Astrocyte of the cerebellum (primary cell): ENCODE data around the gene NUDT15.
A peak's percentile ranks its signal among the peaks of the same experiment; 100 is the strongest.

ENCODE experiments used
- DNase-seq: peaks from one replicate; pipeline ENCODE4 v3.0.0-alpha.2; 2011; ENCODE audit warnings: low read depth
- H3K4me3 ChIP-seq: 2 replicates; pipeline ENCODE4 v1.5.1; 2011; ENCODE audit warnings: mild to moderate bottlenecking, low read depth, low read length, moderate library complexity
- in situ Hi-C: cut with HindIII; loops from 2 replicates; pipeline ENCODE4 v1.10.0; 2017; ENCODE audit warnings: low sequenced_read_pairs
- TF ChIP-seq, protein P1 (sequence below): IDR thresholded peaks from 2 replicates; pipeline ENCODE4 v1.5.1; 2012; ENCODE audit warnings: low read length, low read depth, moderate library complexity, mild to moderate bottlenecking; ENCODE audit errors: missing control alignments

The NUDT15 gene

DNA sequence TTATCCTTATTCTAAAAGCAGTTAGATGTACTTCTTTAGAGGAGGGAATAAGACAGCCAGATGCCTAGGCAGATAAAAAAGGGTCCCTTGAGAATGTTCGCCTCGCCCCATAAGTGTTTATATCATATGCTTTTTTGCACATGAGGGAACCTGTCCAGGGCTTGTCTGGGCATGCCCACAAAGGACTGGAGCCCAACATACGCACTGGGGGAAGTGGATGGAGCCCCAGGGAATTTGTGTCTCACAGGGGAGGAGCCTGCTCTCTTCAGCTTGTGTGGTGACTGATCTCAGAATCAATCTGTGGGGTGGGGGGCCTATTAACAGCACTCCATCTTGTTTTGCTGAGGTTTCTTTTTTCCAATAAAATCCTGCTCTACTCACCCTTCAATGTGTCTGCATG, 34.8 kb downstream of the NUDT15 start:
- DNase-seq, result no peak
- in situ Hi-C loops, result no loop called here
- no peak overlapping the region for H3K4me3 ChIP-seq

DNA sequence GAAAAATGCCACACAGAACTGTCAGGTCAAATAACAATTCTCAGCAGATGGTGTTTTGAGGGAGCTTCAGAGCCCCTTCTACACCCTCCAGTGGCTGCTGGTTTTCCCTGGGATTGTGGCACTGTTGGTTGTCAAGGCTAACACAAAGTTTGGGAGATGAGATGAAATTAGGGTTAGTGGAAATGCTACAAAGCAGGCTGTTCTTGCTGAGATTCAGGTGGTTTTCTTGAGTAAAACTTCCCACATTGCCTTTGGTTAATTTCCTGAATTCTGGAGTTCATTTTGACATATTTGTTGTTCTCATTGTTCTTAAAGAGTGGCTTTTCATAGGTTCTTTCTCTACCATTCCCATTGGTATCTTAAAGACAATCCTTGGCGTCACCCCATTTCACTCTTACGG, 35.3 kb downstream of the NUDT15 start:
- TF ChIP-seq, protein P1, sequence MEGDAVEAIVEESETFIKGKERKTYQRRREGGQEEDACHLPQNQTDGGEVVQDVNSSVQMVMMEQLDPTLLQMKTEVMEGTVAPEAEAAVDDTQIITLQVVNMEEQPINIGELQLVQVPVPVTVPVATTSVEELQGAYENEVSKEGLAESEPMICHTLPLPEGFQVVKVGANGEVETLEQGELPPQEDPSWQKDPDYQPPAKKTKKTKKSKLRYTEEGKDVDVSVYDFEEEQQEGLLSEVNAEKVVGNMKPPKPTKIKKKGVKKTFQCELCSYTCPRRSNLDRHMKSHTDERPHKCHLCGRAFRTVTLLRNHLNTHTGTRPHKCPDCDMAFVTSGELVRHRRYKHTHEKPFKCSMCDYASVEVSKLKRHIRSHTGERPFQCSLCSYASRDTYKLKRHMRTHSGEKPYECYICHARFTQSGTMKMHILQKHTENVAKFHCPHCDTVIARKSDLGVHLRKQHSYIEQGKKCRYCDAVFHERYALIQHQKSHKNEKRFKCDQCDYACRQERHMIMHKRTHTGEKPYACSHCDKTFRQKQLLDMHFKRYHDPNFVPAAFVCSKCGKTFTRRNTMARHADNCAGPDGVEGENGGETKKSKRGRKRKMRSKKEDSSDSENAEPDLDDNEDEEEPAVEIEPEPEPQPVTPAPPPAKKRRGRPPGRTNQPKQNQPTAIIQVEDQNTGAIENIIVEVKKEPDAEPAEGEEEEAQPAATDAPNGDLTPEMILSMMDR, result no peak
- H3K4me3 ChIP-seq, result no peak overlapping the region
- DNase-seq, result no peak
- in situ Hi-C loops, result no loop called here

More for the DNA sequence above, 34.8 kb downstream of the NUDT15 start:
- TF ChIP-seq, protein P1, result no peak

DNA sequence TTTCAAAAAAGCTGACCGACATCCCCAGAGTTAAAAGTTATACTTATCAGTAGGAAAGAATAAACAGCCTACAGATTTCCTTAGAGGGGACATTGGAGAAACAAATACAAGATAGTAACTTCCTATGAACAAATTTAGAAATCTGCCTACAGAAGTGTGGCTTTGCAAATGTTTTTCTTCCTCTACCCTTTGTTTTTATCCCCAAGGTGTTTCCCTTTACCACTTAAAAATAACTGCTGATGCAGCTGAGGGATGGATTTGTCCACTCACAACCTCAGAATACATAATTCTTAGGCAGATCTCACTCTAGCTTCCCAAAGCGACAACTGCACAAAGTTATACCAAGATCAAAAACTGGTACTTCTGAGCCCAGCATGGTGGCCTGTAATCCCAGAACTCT, 36.5 kb downstream of the NUDT15 start:
- in situ Hi-C loops, result no loop called here
- TF ChIP-seq, protein P1, result no peak
- no peak for DNase-seq
- H3K4me3 ChIP-seq, result no peak overlapping the region

DNA sequence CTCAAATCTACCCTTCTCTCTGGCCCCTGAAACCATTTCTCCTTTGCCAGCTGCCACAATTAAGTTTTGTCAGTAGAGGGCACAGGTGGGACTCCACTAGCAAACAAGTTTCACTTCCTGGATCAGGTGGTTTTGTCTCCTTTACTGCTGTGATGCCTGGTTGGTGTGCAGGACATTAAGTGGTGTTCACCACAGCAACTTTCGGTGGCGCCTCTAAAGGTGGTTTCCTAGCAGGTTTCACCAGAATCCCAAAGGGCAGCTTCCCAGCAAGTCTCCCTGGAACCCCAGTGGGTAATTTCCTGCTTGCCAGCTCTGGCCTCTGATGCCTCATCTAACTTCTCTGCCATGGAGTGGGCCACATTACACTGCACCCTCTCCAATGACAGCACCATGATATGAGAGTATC, 40.7 kb downstream of the NUDT15 start:
- TF ChIP-seq, protein P1, result peak; percentile 18
- DNase-seq, result no peak
- in situ Hi-C loops, result no loop called here

DNA sequence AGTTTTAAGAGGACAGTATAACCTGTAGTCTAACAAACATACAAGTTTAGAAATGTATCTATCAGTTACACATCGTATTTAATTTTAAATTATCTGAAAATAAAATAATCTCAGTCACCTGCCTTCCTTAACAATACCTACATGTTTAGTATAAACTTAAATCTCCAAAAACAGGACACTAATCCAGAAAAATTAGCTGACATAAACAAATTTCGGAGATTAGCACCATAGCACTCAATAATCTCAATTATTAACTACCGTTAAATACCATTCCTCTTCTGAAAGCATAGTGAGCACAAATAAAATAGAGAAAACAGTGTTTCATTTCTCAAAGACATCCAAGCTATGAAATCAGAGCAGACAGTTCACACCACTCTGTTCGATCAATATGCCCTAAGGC, 44.2 kb downstream of the NUDT15 start:
- in situ Hi-C loops, result no loop called here
- H3K4me3 ChIP-seq, result no peak overlapping the region
- TF ChIP-seq, protein P1, result no peak
- no peak for DNase-seq

More for the DNA sequence above, 40.7 kb downstream of the NUDT15 start:
- H3K4me3 ChIP-seq, result no peak overlapping the region

DNA sequence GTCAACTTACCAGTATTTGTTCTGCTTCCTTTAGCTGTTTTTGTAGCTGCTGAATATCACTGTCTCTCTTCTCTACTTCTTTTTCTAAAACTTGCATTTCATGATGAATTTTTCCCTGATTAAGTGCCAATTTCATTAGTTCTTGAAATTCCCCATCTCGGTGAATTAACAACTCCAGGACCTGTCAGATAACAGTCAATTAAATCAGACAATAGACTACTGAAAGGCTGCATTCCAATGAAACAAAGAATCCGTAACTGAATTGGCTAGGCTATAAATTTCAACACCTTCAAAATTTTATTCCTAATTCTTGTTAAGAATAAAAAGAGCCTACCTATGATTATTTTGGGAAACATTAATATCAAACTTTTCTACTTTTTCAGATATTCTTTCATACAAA, 48.7 kb downstream of the NUDT15 start:
- in situ Hi-C loops, result no loop called here
- TF ChIP-seq, protein P1, result no peak

DNA sequence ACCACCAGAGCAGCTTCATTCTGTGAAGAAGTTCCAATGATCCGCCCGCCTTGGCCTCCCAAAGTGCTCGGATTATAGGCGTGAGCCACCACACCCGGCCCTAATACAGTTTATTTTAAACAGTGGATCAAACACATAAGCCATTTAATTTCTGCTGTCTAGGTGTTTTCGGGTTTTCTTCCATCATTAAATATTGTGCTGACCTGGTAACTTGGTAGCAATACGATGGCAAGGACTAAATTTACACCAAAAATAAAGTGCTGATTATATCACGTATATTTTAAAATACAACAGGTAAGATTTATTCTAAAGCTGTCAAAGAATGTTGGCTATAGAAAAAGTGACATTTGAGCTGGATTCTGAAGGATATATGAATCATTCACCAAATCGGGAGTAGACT, 56.1 kb downstream of the NUDT15 start:
- peak overlapping the region; percentile 96 for H3K4me3 ChIP-seq
- DNase-seq, result no peak
- in situ Hi-C loops, result no loop called here
- TF ChIP-seq, protein P1, result no peak

More for the DNA sequence above, 48.7 kb downstream of the NUDT15 start:
- no peak overlapping the region for H3K4me3 ChIP-seq
- no peak for DNase-seq
